ENCODE results near the gene PTPA. TPM values are rescaled to one million over a fixed set of nuclear protein-coding genes. Genes with fewer than 3 reads are reported as not detected.
A peak's percentile ranks its signal among the peaks of the same experiment; 100 is the strongest.

Gene PTPA
- total RNA-seq, 1 donor from 2014 or later: 144 TPM

DNA sequence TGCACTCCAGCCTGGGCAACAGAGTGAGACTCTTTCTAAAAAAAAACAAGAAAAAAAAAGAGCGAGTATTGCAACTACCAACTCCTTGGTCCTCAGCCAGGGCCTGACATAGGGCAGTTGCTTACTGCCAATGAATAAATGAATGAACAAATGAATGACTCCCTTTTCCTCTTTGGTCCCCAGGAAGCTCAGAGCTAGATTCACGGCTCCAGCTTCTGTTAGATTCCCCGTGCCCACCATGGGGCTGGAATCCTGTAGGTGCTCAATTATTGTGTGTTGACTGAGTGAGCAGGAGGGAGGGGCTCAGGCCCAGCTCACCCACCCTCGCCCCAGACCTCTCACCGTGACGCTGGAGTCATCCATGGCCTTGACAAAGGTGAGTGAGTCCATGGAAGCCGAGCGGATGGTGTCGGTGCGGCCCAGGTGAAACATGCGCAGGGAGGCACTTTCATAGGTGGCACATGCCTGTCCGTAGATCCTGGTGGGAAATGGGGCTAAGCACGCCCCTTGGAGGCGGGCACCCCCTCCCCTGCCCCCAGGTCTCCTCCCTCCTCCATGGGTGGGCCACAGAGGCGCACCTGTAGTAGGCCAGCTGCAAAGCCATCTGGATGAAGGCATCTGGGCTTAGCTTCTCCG is 13.4 kb upstream of the PTPA start:
- no peak for DNase-seq (ENCODE audit: low read depth, low spot score)
- no peaks in the 10 kb centered on the region for H3K27me3 Mint-ChIP-seq (ENCODE audit: low read depth)
- no peaks in the 10 kb centered on the region for H3K36me3 Mint-ChIP-seq (ENCODE audit: low read depth)
- TF ChIP-seq, protein P1, sequence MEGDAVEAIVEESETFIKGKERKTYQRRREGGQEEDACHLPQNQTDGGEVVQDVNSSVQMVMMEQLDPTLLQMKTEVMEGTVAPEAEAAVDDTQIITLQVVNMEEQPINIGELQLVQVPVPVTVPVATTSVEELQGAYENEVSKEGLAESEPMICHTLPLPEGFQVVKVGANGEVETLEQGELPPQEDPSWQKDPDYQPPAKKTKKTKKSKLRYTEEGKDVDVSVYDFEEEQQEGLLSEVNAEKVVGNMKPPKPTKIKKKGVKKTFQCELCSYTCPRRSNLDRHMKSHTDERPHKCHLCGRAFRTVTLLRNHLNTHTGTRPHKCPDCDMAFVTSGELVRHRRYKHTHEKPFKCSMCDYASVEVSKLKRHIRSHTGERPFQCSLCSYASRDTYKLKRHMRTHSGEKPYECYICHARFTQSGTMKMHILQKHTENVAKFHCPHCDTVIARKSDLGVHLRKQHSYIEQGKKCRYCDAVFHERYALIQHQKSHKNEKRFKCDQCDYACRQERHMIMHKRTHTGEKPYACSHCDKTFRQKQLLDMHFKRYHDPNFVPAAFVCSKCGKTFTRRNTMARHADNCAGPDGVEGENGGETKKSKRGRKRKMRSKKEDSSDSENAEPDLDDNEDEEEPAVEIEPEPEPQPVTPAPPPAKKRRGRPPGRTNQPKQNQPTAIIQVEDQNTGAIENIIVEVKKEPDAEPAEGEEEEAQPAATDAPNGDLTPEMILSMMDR (conservative IDR thresholded peaks at IDR 0.05): no peak
- no peak overlapping the region for H3K27ac Mint-ChIP-seq (ENCODE audit: unreplicated experiment)
- peaks cover 4% of the 10 kb centered on the region for H3K4me1 Mint-ChIP-seq
- H3K4me3 Mint-ChIP-seq: no peak overlapping the region
- no peaks in the 10 kb centered on the region for H3K9me3 Mint-ChIP-seq

DNA sequence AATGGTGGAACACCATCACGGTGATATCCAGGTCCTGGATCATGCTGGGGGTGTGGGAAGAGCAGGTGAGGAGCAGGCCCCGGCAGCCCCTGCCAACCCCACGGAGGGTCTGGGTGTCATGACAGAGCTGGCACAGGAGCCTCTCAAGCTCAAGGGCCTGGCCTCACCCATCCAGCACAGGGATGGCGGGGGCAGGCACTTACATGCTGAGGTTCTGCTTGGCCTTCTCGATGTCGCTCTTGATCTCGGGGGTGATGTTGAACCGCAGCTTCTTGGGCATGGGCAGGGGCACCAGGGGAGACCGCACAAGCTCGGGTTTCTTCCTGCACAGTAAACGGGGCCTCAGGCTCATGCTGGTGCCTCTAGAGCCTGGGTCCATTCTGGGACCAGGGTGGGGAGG is 12.9 kb upstream of the PTPA start:
- Mint-ChIP-seq H3K27me3 (ENCODE audit: low read depth) (no peaks in the 10 kb centered on the region), H3K4me3 (no peak overlapping the region), H3K9me3 (no peaks in the 10 kb centered on the region), H3K4me1 (peaks cover 4% of the 10 kb centered on the region), H3K36me3 (ENCODE audit: low read depth) (no peaks in the 10 kb centered on the region), H3K27ac (ENCODE audit: unreplicated experiment) (no peak overlapping the region)
- DNase-seq (ENCODE audit: low read depth, low spot score): no peak
- TF ChIP-seq, protein P1 (conservative IDR thresholded peaks at IDR 0.05): no peak

DNA sequence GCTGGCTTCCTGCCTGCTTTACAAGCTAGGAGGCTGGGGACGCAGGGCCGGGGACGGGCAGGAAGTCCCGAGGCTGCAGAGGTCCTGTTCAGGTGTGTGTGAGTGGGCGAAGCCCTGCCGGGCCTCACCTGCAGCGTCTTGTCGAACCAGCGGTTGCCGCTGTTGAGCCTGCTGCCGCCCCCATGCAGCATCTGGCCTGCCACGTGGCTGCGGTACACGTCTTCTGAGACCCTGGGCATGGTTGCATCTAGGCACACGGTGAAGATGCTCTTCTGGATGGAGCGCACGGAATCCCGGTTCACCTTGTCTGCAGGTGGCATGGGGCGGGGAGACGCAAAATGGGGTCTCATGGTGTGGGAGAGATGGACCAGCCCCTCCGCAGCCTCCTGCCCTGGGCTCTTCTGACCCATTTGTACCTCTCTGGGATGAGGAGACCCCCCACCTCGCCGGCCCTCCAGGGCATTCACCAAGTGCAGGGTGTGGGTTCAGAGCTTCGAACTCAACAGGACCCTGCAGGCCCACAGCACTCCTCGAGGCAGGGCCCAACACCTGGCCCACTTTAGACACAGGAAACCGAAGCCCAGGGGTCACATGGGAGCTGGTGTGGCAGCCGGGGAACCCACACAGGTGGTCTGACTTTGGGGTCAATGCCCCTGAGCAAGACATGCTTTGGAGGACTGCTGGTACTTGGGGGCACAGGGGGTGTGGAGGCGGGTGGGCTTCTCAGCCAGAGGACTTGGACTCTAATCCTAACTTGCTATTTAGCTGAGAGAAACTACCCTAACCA is 10.6 kb upstream of the PTPA start:
- Mint-ChIP-seq H3K4me1 (no peaks in the 10 kb centered on the region), H3K36me3 (ENCODE audit: low read depth) (no peaks in the 10 kb centered on the region), H3K4me3 (no peak overlapping the region), H3K9me3 (no peaks in the 10 kb centered on the region), H3K27me3 (ENCODE audit: low read depth) (no peaks in the 10 kb centered on the region), H3K27ac (ENCODE audit: unreplicated experiment) (no peak overlapping the region)
- no peak for DNase-seq (ENCODE audit: low read depth, low spot score)
- TF ChIP-seq, protein P1 (conservative IDR thresholded peaks at IDR 0.05): no peak

DNA sequence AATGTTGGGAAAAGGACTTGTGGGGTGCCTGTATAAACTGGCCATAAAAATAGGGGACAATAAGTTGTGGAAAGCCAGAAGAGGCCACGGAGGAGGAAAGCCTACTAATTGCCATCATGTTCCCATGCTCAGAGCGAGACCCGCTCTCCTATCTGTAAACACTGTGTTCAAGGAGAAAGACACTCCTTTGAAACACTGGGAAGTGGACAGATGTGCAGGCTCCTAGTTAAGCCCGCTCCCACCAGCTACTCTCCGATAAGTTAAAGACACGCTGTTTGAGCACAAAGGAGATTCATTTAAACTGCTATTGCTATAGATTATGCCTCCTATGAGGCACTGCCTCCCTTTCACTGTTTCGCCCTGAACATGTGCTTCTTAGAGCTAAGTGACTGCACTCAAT is 9.9 kb upstream of the PTPA start:
- Mint-ChIP-seq H3K36me3 (ENCODE audit: low read depth) (no peaks in the 10 kb centered on the region), H3K4me1 (no peaks in the 10 kb centered on the region), H3K27me3 (ENCODE audit: low read depth) (no peaks in the 10 kb centered on the region), H3K27ac (ENCODE audit: unreplicated experiment) (no peak overlapping the region), H3K9me3 (no peaks in the 10 kb centered on the region), H3K4me3 (no peak overlapping the region)
- TF ChIP-seq, protein P1 (conservative IDR thresholded peaks at IDR 0.05): no peak
- DNase-seq (ENCODE audit: low read depth, low spot score): no peak

DNA sequence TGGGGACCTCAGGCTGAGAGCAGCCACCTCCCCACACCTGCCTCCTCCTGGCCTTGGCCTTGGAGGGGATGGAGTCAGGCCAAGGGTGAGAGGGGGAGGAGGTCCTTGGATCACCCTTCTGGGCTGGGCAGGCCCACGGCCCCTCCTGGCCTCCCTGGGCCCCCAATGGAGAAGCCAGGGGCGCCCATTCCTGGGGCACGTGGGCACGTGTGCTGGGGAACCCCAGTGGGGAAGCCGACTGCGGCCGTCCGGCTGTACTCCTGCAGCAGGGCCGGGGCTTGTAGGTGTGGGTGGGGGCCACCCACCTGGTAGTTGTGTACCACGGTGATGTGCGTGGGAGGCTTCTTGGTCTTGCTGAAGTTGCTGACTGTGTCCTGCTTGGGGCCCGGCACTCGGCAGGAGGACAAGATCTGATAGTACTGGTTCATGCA is 9.1 kb upstream of the PTPA start:
- no peaks in the 10 kb centered on the region for H3K27me3 Mint-ChIP-seq (ENCODE audit: low read depth)
- no peak for DNase-seq (ENCODE audit: low read depth, low spot score)
- H3K9me3 Mint-ChIP-seq: no peaks in the 10 kb centered on the region
- no peaks in the 10 kb centered on the region for H3K36me3 Mint-ChIP-seq (ENCODE audit: low read depth)
- TF ChIP-seq, protein P1 (conservative IDR thresholded peaks at IDR 0.05): no peak
- peak overlapping the region; percentile 67 for H3K27ac Mint-ChIP-seq (ENCODE audit: unreplicated experiment)
- no peaks in the 10 kb centered on the region for H3K4me1 Mint-ChIP-seq
- no peak overlapping the region for H3K4me3 Mint-ChIP-seq

Measured in neural crest cell (in vitro differentiated cells).